ENCODE results near the gene UROS.

DNA sequence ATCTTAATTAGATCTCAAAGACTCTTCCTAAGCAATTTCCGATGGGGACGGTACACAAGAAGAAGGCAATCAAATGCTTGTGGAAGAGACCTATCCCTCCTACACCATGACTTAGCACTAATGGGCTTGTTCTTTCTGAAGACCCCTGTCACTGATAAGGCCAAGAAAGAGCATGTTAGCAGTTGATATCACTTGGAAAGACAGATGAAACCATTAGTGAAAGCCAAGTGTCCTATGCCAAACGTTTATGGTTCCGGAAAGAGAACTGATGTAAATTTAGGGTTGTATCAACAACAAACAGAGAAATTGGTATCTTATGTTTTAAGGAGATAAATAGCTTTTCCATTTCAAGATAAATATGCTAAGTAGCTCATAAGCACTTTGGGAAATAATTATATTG, 6.5 kb downstream of the UROS start:
- TF ChIP-seq, protein P1, sequence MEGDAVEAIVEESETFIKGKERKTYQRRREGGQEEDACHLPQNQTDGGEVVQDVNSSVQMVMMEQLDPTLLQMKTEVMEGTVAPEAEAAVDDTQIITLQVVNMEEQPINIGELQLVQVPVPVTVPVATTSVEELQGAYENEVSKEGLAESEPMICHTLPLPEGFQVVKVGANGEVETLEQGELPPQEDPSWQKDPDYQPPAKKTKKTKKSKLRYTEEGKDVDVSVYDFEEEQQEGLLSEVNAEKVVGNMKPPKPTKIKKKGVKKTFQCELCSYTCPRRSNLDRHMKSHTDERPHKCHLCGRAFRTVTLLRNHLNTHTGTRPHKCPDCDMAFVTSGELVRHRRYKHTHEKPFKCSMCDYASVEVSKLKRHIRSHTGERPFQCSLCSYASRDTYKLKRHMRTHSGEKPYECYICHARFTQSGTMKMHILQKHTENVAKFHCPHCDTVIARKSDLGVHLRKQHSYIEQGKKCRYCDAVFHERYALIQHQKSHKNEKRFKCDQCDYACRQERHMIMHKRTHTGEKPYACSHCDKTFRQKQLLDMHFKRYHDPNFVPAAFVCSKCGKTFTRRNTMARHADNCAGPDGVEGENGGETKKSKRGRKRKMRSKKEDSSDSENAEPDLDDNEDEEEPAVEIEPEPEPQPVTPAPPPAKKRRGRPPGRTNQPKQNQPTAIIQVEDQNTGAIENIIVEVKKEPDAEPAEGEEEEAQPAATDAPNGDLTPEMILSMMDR (IDR thresholded peaks at IDR 0.05; ENCODE audit: low read depth, low read length, missing input control) = no peak
- TF ChIP-seq HNF4G (IDR thresholded peaks at IDR 0.05) (no peak), EGR1 (IDR thresholded peaks at IDR 0.05; ENCODE audit: low read depth in 2 of 2) (no peak), TAF1 (conservative IDR thresholded peaks at IDR 0.05) (no peak), GABPA (IDR thresholded peaks at IDR 0.05 in 1 of 2, conservative IDR thresholded peaks at IDR 0.05 in 1 of 2) (no peak), FOXA1 (IDR thresholded peaks at IDR 0.05) (no peak), ZBTB33 (IDR thresholded peaks at IDR 0.05) (no peak)
- TF ChIP-seq, protein P2, sequence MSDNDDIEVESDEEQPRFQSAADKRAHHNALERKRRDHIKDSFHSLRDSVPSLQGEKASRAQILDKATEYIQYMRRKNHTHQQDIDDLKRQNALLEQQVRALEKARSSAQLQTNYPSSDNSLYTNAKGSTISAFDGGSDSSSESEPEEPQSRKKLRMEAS (IDR thresholded peaks at IDR 0.05) = no peak
